ENCODE data around the gene PTGES.

PTGES gene

DNA sequence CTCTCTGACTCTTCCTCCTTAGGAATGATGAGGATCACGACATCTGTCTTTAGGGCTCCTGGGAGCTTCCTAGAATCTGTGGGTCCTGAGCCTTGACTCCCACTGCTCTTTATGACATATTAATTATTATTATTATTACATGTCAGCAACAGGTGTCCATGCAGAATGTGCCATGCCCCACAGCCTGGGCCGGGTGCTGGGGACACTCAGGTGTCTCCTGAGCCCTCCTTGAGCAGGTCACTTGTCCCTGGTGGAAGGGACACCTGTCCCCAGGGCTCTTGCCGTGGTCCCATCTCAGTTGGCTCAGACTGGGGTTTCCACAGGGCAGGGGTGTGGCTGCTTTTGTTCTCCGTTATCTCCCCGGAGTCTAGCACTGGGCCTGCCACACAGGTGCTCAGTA is 34.2 kb downstream of the PTGES start:
- Histone ChIP-seq H3K4me1 (peaks cover 5 to 31% (median 26%) of the 10 kb centered on the region in 4 donors), H3K27me3 (no peaks in the 10 kb centered on the region), H3K36me3 (peaks cover 0 to 20% (median 9%) of the 10 kb centered on the region in 3 donors), H3K27ac (no peak overlapping the region), H3K4me3 (no peak overlapping the region), H3K9me3 (no peaks in the 10 kb centered on the region)
- intact Hi-C loops (cut with DNase I; ENCODE audit: low total_unique reads), result no loop called here
- TF ChIP-seq CTCF (IDR thresholded peaks at IDR 0.05), result no peak
- no peak for DNase-seq

DNA sequence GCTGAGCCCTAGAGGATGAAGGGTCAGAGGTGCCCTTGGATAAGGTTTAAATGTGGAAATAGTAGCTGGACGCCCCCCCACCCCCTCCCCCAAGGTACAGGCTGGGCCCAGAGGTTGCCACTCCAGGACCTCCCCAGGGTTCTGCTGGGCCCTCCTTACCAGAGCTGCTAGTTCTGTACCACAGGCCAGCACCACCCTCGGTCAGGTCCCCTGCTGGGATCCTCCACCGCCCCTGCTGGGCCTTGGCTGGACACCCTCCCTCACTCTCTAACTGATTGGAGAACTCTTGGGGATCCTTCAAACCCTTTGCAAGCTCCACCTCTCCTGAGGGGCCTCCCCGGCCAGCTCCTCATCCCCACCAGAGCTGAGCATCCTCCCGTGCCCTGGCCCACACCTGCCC is 34.9 kb downstream of the PTGES start:
- intact Hi-C loops (cut with DNase I; ENCODE audit: low total_unique reads), result no loop called here
- peaks cover 5 to 37% (median 32%) of the 10 kb centered on the region in 4 donors for H3K4me1 ChIP-seq
- H3K36me3 ChIP-seq, result peaks cover 0 to 20% (median 9%) of the 10 kb centered on the region in 3 donors
- H3K27ac ChIP-seq, result no peak overlapping the region
- TF ChIP-seq CTCF (IDR thresholded peaks at IDR 0.05), result no peak
- DNase-seq, result no peak
- H3K9me3 ChIP-seq, result no peaks in the 10 kb centered on the region
- H3K27me3 ChIP-seq, result no peaks in the 10 kb centered on the region
- no peak overlapping the region for H3K4me3 ChIP-seq

DNA sequence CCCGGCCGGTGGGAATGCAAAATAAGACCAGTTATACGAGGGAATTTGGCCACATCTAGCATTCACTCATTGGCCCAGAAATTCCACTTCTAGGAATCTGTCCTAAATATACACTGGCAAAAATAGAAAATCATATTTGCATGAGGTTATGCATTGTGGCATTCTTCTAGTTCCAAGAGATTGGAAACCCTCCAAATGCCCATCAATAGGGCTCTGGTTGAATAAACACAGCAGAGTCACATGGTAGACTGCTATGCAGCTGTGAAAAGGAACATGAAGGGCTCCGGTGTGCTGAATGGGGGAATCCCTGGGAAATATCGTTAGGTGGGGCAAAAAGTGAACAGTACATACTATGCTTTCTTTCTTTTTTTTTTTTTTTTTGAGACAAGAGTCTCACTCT is 36.8 kb downstream of the PTGES start:
- no peak for DNase-seq
- intact Hi-C loops (cut with DNase I; ENCODE audit: low total_unique reads), result no loop called here

DNA sequence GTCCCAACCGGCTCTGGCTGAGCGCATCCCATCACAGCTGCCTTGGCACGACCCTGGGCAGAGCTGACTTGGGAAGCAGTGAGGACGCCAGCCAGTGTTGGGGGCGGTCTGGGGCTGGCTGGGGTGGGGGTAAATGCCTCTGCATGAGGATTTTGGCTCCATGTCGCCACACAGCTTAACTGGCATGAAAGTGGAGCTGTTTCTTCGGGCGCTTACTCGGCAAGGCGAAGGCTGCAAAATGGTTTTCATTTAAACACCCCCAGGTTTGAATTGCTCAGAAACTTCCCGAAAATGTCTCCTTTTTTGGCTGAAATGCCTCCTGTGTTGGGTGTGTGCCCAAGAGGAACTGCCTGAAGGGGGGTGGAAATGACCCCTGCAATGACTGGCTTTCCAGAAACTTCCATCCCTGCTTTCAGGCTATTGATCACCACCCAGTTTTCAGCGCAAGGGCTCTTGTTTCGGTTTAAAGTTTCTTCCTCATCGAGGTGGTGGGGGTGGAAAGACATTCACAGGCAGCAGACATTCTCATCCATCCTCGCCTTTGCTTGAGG is 38.3 kb downstream of the PTGES start:
- no peak for TF ChIP-seq CTCF (IDR thresholded peaks at IDR 0.05)
- Histone ChIP-seq H3K27ac (peak overlapping the region; percentile 60 to 81), H3K4me3 (peak overlapping the region; percentile 23 to 36)

More for the DNA sequence above, 36.8 kb downstream of the PTGES start:
- H3K27me3 ChIP-seq, result no peaks in the 10 kb centered on the region
- peaks cover 0 to 8% (median 0%) of the 10 kb centered on the region in 3 donors for H3K36me3 ChIP-seq
- H3K4me3 ChIP-seq, result no peak overlapping the region
- no peak for TF ChIP-seq CTCF (IDR thresholded peaks at IDR 0.05)
- no peaks in the 10 kb centered on the region for H3K9me3 ChIP-seq
- H3K27ac ChIP-seq, result peak overlapping the region; percentile 60 to 81
- peaks cover 12 to 56% (median 48%) of the 10 kb centered on the region in 4 donors for H3K4me1 ChIP-seq

DNA sequence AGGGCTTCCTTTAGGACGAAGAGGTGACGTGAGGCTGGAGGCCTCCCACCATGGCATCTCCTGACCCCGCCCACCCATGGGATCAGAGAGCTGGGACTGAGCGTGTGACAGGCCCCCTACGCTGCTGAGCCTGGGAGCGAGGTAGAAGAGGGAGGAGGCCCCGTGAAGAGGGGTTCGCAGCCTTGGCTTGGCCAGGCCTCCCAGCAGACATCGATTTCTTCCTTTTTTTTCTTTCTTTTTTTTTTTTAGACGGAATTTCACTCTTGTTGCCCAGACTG is 39.5 kb downstream of the PTGES start:
- peak overlapping the region; percentile 81 to 84 for H3K27ac ChIP-seq
- DNase-seq, result no peak
- intact Hi-C loops (cut with DNase I; ENCODE audit: low total_unique reads), result no loop called here
- H3K4me3 ChIP-seq, result no peak overlapping the region
- H3K4me1 ChIP-seq, result peaks cover 12 to 77% (median 60%) of the 10 kb centered on the region in 4 donors
- H3K27me3 ChIP-seq, result no peaks in the 10 kb centered on the region
- no peak for TF ChIP-seq CTCF (IDR thresholded peaks at IDR 0.05)
- no peaks in the 10 kb centered on the region for H3K36me3 ChIP-seq
- no peaks in the 10 kb centered on the region for H3K9me3 ChIP-seq

More for the DNA sequence above, 38.3 kb downstream of the PTGES start:
- no peaks in the 10 kb centered on the region for H3K9me3 ChIP-seq
- DNase-seq, result peak in 1 of 2 donors; percentile 84
- intact Hi-C loops (cut with DNase I; ENCODE audit: low total_unique reads), result no loop called here
- H3K4me1 ChIP-seq, result peaks cover 12 to 67% (median 58%) of the 10 kb centered on the region in 4 donors
- H3K36me3 ChIP-seq, result no peaks in the 10 kb centered on the region
- no peaks in the 10 kb centered on the region for H3K27me3 ChIP-seq

All from tibial artery (tissue), 4 donors.